Measurements from ENCODE around the gene PLEKHF1.

Gene PLEKHF1

DNA sequence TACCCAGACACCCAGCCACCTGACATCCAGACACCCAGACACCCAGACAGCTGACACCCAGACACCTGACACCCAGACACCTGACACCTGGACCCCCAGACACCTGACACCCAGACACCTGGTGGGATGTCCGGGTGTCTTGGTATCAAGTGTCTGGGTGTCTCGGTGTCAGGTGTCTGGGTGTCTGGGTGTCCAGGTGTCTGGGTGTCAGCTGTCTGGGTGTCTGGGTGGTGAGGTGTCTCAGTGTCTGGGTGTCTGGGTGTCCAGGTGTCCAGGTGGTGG, 31.2 kb downstream of the PLEKHF1 start:
- no peak for TF ChIP-seq CREB1 (IDR thresholded peaks at IDR 0.05; ENCODE audit: low read depth)
- TF ChIP-seq NFIC (IDR thresholded peaks at IDR 0.05), result no peak
- no peak for TF ChIP-seq CEBPB (IDR thresholded peaks at IDR 0.05)
- no peak for TF ChIP-seq TCF12 (IDR thresholded peaks at IDR 0.05; ENCODE audit: low read depth)
- no peak for TF ChIP-seq EGR1 (IDR thresholded peaks at IDR 0.05)
- TF ChIP-seq TAF1 (IDR thresholded peaks at IDR 0.05; ENCODE audit: low read depth), result no peak
- no peak for TF ChIP-seq EP300 (IDR thresholded peaks at IDR 0.05; ENCODE audit: borderline replicate concordance)
- TF ChIP-seq TEAD4 (IDR thresholded peaks at IDR 0.05), result no peak
- TF ChIP-seq, protein P1, sequence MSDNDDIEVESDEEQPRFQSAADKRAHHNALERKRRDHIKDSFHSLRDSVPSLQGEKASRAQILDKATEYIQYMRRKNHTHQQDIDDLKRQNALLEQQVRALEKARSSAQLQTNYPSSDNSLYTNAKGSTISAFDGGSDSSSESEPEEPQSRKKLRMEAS (IDR thresholded peaks at IDR 0.05), result no peak
- no peak for TF ChIP-seq ZBTB7A (IDR thresholded peaks at IDR 0.05; ENCODE audit: low read depth)
- no peak for TF ChIP-seq YY1 (IDR thresholded peaks at IDR 0.05; ENCODE audit: low read depth)
- TF ChIP-seq FOXM1 (IDR thresholded peaks at IDR 0.05; ENCODE audit: borderline replicate concordance, low read depth), result no peak
- TF ChIP-seq, protein P2, sequence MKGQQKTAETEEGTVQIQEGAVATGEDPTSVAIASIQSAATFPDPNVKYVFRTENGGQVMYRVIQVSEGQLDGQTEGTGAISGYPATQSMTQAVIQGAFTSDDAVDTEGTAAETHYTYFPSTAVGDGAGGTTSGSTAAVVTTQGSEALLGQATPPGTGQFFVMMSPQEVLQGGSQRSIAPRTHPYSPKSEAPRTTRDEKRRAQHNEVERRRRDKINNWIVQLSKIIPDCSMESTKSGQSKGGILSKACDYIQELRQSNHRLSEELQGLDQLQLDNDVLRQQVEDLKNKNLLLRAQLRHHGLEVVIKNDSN (IDR thresholded peaks at IDR 0.05), result no peak
- no peak for TF ChIP-seq RAD21 (IDR thresholded peaks at IDR 0.05; ENCODE audit: low read depth)
- TF ChIP-seq, protein P3, sequence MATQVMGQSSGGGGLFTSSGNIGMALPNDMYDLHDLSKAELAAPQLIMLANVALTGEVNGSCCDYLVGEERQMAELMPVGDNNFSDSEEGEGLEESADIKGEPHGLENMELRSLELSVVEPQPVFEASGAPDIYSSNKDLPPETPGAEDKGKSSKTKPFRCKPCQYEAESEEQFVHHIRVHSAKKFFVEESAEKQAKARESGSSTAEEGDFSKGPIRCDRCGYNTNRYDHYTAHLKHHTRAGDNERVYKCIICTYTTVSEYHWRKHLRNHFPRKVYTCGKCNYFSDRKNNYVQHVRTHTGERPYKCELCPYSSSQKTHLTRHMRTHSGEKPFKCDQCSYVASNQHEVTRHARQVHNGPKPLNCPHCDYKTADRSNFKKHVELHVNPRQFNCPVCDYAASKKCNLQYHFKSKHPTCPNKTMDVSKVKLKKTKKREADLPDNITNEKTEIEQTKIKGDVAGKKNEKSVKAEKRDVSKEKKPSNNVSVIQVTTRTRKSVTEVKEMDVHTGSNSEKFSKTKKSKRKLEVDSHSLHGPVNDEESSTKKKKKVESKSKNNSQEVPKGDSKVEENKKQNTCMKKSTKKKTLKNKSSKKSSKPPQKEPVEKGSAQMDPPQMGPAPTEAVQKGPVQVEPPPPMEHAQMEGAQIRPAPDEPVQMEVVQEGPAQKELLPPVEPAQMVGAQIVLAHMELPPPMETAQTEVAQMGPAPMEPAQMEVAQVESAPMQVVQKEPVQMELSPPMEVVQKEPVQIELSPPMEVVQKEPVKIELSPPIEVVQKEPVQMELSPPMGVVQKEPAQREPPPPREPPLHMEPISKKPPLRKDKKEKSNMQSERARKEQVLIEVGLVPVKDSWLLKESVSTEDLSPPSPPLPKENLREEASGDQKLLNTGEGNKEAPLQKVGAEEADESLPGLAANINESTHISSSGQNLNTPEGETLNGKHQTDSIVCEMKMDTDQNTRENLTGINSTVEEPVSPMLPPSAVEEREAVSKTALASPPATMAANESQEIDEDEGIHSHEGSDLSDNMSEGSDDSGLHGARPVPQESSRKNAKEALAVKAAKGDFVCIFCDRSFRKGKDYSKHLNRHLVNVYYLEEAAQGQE (IDR thresholded peaks at IDR 0.05; ENCODE audit: low read depth), result no peak

DNA sequence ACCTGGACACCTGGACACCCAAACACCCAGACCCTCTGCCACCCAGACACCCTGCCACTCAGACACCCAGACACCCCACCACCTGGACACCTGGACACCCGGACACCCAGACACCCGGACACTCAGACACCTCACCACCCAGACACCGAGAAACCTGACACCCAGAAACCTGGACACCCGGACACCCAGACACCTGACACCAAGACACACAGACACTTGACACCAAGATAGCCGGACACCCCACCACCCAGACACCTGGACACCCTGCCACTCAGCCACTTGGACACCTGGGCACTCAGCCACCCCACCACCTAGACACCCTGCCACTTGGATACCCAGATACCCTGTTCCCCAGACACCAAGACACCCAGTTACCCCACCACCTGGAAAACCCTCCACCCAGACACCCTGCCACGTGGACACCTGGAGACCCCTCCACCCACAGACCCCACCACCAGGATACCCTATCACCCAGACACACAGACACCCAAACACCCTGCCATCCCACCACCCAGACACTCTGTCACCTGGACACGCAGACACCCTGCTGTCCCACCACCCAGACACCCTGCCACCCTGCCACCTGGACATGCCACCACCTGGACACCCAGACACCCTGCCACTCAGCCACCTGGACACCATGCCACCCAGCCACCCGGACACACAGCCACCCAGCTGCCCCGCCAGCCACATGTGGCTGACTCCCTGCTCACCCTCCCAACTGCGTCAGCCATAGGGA, 32.4 kb downstream of the PLEKHF1 start:
- TF ChIP-seq EGR1 (IDR thresholded peaks at IDR 0.05) (no peak), CEBPB (IDR thresholded peaks at IDR 0.05) (no peak), TEAD4 (IDR thresholded peaks at IDR 0.05) (no peak), EP300 (IDR thresholded peaks at IDR 0.05; ENCODE audit: borderline replicate concordance) (no peak), NFIC (IDR thresholded peaks at IDR 0.05) (no peak)
- TF ChIP-seq, protein P2 (IDR thresholded peaks at IDR 0.05), result no peak

DNA sequence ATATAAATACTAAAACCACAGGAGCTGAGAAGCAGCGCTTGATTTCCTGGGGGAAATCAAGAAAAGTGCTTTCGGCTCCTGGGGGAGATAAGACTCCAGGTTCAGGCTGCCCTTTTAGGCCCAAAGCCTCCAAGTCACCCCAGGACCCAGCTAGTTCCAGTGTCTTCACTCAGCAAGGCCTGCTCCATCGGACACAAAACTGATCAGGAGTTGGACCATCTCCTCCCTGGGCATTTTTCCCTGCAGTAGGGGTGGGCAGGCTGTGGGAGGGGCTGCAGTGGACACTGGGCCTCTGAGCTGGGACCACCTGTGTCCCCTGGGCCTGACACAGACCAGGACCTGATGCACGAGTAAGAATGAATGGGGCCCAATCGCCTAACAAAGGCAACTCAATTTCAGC, 34.6 kb downstream of the PLEKHF1 start:
- TF ChIP-seq NFIC (IDR thresholded peaks at IDR 0.05) (no peak), EP300 (IDR thresholded peaks at IDR 0.05; ENCODE audit: borderline replicate concordance) (no peak), CREB1 (IDR thresholded peaks at IDR 0.05; ENCODE audit: low read depth) (no peak), ZBTB7A (IDR thresholded peaks at IDR 0.05; ENCODE audit: low read depth) (no peak), CEBPB (IDR thresholded peaks at IDR 0.05) (no peak), TEAD4 (IDR thresholded peaks at IDR 0.05) (no peak), FOXM1 (IDR thresholded peaks at IDR 0.05; ENCODE audit: borderline replicate concordance, low read depth) (no peak), YY1 (IDR thresholded peaks at IDR 0.05; ENCODE audit: low read depth) (no peak), EGR1 (IDR thresholded peaks at IDR 0.05) (no peak), TCF12 (IDR thresholded peaks at IDR 0.05; ENCODE audit: low read depth) (no peak), RAD21 (IDR thresholded peaks at IDR 0.05; ENCODE audit: low read depth) (no peak)
- TF ChIP-seq, protein P1 (IDR thresholded peaks at IDR 0.05), result no peak
- TF ChIP-seq, protein P3 (IDR thresholded peaks at IDR 0.05; ENCODE audit: low read depth), result no peak
- TF ChIP-seq, protein P2 (IDR thresholded peaks at IDR 0.05), result no peak

DNA sequence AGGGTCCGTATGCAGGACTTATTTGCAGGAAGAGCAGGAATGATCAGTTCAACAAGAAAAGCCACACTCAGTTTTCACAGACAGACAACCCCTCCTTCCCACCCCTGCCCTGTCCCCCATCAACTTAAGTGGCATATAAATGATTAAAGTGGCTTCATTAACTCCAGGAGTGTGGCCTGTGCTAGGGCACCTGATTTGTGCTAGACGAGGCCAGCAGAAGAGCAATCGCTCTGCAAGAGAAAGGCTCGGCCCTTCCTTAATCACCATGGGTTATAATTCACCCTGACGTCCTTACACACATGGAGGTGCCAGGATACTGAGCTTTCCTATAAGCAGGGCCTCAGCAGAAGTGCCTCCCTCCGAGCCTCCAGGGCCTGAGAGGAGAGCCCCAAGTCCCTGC, 35.2 kb downstream of the PLEKHF1 start:
- TF ChIP-seq TCF12 (IDR thresholded peaks at IDR 0.05; ENCODE audit: low read depth) (no peak), EP300 (IDR thresholded peaks at IDR 0.05; ENCODE audit: borderline replicate concordance) (no peak)

DNA sequence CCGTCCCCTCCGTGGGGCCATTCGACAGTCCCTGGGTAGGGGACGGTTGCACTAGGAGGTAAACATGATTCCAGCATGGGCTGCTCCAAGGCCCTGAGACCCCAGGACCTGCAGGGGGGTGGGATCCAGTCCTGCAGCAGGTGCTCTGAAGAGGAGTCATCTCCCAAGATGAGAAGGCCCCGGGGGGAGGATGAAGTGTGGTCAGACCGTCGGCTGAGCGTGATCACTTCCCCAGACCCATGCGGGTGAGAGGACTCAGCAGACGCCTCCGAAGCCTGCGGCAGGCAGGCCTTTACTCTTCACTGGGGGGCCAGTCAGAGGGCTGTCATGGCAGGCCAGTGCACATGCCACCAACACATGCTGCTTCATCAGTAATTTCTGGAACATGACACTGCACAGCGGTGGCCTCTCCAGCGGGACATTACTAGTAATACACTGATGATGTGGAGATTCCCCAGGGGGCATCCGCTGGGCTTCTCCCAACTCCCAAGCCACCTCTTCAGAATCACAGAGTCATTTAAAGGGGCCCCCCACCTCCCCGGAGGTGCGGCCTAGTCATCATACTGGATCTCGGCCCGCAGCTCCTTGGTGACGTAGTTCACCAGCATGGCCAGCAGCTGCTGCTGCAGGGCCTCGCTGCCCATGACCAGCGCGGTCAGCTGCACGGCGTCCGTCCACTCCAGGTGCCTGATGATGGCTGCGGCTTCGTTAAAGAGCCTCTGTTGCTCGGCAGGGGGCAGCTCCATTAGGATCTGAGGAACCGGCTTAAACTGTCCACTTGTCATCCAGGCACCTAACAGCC, 37.1 kb downstream of the PLEKHF1 start:
- no peak for TF ChIP-seq ZBTB7A (IDR thresholded peaks at IDR 0.05; ENCODE audit: low read depth)
- TF ChIP-seq TAF1 (IDR thresholded peaks at IDR 0.05; ENCODE audit: low read depth), result no peak
- no peak for TF ChIP-seq TEAD4 (IDR thresholded peaks at IDR 0.05)
